HG03565 (cell line): ENCODE measurements around the gene CFTR.
"Not testable (repeated sequence)": the region's sequence is repeated elsewhere in the genome, so short reads cannot be mapped to it uniquely, and the experiment has no call there.

Source experiments
- ATAC-seq: cut with Tn5 transposase; IDR thresholded peaks from one replicate; pipeline ENCODE4 v1.9.1; 2021; ENCODE audit warnings: mild to moderate bottlenecking, moderate library complexity; ENCODE audit not compliant: unreplicated experiment

The CFTR gene

DNA sequence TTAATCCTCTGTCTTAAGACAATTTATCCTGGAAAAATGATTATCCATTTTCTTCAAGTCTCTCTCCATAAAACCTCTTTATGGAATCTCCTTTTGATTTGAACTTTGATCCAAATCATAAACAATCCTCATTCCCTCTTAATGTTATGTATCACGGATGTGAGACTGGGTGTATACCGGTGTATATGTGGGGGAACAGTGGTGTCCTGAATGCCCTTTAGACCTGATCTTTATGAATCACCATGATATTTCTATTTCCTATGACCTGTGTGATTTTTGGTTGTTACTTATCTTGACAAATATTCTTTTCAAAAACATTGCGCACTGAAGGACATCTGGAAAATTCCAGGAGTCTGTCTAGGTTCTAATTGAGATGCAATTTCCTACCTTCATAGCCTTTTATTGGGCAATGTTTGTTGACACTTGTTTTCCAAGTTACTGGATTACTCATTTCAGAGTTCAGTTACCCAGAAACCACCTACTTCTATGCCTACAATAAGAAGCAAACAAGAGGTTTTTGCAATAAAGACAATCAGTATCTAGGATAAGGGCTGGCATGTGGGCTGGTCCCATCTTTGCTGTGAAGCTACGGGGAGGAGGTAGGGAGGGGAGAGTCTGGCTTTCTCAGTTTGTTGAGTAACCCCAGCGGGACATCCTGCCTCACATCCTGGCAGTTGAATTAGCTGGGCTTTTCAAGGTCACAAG is 203.0 kb downstream of the CFTR start:
- ATAC-seq: no peak

DNA sequence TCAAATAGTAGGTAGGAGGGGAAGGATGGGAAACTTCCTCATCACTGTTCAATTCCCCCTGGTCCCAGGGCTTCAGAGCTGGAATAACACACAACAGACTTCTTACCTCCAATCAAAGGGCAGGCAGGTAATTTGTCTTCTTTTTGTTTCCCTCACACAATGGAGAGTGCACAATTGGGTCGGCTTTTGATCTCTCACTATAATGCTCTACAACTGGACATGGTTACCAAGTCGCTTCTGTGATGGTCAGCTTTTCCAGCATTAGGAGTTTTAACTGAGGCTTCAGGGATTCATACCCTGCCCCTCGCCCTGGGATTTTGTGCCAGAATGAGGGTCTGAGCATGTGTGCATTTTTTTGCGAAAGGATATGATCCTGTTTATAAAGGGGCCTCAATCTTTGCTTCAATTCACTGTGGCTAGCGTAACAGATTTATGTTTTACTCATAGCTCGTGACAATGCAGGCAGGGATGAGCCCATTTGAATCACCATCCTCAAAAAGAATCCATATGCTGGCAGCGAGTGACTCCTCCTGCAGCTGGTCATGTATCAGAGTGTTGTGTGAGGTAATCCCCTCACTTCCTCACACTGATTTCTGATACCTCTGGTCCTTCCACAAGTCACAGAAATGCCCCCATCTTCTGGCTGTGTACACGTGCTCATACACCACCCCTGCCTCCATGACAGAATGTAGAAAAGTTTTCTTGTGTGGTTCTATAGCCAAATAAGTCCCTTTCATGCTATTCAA is 203.8 kb downstream of the CFTR start:
- ATAC-seq: no peak

DNA sequence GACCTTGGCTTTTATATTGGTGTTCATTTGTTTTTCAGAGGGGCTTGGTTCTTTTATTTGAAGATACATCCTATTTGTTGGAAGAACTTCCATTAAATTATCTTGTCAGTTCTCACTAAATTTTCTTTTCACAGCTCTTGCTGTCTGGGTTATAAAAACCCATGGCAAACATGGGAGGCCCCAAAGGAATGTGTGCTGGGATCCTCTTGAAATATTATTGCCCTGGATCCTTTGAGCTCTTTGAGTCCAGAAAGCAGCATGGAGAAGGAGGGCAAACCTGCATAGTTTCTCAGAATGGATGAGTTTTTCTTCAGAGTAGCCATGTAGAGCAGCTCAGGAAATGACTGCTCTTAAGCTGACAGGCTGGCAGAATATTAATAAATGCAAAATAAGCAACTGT is 206.0 kb downstream of the CFTR start:
- no peak for ATAC-seq

DNA sequence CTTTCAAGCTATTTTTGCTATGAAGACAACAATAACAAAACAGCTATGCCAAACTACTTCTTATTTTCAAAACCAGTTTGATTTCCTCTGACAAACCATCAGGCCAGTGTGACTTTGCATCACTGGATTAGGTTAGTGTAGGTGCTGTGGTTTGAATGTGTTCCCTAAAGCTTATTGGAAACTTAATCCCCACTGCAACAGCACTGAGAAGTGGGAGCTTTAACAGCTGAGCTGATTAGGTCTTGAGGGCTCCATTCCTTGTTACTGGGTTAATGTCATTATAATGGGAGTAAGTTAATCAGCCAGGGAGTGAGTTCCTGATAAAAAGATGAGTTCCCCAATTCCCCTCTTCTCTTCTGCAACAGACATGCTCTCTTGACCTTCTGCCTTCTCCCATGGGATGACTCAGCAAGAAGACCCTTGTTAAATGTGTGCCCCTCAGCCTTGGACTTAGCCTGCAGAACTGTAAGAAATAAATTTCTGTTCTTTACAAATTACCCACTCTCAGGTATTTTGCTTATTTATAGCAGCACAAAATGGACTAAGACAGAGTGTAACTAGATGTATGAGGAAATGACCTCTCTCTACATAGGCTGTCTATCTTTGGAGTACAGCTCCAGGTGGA is 206.6 kb downstream of the CFTR start:
- no peak for ATAC-seq

DNA sequence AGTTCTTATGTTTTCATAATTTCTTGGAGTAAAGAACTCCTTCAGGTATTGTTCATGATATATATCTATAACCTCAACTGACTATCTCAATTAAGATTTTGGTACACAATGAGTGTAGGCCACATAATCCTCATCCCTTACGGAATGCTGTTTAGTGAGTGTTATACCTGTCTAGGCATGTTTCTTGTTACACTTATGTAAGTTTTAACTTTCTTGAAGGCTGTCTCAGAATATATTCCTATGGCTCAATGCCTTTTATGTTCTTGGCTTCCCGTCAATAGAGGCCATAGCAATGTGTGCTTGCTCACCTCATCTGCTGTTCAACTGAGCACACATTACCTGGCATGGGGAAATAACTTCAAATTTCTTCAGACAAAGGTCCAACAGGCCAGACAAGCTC is 208.3 kb downstream of the CFTR start:
- no peak for ATAC-seq

DNA sequence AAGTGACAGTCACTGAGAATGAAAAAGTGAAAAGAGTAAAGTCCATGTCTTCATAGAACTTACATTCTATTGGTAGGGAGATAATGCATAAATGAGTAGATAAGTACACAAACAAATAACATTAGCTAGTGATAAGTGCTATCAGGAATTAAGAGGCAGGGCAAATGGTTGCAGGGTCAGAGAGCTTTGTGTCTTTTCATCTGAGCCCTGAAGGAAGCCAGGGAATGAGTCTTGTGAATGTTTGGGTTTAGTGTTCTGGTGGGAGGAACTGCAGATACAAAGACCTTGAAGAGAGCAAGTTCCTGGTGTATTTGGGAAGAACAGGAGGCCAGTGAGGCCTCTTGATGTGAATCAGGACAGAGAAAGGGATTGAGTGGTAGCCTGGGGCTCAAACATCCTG is 209.6 kb downstream of the CFTR start:
- ATAC-seq: no peak

DNA sequence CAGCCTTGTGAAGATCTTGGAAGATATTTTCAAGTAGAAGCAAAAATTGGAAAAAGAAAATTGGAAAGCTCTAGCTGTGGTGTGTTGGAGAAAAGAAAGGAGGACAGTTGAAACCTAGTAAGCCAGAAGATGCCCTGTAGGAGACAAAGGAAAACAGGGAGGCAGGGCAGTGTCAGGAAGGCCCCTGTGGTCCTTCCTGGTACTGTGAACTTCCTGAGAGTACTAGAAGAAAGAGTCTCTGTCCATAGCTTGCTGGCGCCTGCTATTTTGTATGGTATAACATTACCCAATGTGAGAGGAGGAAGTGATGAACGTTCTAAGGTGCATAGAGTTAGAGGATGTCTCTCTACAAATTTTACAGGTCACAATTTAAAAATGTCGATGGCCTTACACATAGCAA is 210.3 kb downstream of the CFTR start:
- ATAC-seq: no peak

DNA sequence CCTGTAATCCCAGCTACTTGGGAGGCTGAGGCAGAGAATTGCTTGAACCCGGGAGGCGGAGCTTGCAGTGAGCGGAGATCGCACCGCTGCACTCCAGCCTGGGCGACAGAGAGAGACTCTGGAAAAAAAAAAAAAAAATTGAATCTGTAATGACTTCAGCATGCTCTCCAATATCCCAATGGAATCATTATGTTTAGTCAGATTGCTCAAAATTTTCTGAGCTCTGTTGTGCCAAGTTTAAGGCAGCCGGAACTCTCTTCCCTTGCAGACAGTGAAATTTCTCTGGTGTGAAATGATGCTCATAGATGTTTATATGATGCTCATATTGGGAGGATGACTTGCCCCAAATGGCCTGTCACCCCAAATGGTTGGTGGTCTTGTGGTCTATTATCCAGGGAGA is 212.5 kb downstream of the CFTR start:
- ATAC-seq: no peak

DNA sequence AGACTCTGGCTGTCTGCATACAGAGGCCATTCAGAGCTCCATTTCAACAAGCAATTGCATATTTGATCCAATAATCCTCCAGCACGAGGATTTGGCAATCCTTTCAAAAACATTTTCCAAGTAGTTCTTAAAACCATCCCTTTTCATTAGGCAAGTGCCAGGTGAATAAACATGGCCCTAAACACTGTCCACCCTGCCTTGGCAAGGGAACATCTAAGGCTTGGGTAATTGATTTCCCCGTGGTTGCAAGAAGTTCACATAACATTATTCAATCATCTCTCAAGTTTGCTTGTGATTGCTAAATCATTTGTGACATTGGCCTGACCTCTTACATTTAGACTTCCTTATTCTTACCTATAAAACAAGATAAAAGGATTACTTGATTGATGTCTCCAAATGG is 218.2 kb downstream of the CFTR start:
- no peak for ATAC-seq

DNA sequence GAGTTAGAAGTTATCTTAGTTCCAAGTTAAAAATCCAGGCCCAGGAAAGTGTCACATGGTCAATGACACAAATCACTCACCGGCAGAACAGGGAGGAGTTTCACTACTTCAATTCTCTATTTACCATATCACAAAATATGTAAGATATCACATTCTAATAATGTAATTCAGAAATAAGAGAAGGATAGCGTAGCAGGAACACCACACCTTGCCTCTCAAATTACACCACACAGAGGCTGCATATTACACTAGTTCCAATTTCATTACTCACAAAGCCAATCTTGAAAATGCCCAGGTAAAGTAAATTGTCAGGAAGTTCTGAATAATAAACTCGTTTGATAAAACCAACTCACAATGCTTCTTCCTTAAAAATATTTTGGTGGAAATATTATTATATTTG is 224.2 kb downstream of the CFTR start:
- no peak for ATAC-seq

DNA sequence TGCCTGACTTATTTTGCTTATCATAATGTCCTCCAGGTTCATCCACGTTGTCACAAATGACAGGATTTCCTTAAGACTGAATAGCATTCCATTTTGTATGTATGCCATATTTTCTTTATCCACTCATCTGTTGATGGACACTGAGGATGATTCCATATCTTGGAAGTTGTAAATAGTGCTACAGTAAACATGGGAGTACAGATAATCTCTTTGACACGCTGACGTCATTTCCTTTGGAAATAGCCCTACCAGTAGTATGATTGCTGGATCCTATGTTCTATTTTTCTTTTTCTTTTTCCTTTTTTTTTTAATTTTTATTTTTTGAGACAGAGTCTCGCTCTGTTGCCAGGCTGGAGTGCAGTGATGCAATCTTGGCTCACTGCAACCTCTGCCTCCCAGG is 225.8 kb downstream of the CFTR start:
- ATAC-seq: no peak

DNA sequence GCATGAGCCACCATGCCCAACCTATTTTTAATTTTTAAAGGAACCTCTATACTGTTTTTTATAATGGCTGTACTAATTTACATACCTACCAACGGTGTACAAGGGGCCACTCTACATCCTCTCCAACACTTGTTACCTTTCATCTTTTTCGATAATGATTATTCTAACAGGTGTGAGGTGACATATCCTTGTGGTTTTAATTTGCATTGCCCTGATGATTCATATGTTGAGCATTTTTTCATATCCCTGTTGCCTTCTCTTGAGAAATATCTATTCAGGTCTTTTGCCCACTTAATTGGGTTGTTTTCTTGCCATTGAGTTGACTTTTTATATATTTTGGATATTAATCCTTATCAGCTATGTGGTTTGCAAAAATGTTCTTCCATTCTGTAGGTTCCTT is 226.4 kb downstream of the CFTR start:
- ATAC-seq: no peak

DNA sequence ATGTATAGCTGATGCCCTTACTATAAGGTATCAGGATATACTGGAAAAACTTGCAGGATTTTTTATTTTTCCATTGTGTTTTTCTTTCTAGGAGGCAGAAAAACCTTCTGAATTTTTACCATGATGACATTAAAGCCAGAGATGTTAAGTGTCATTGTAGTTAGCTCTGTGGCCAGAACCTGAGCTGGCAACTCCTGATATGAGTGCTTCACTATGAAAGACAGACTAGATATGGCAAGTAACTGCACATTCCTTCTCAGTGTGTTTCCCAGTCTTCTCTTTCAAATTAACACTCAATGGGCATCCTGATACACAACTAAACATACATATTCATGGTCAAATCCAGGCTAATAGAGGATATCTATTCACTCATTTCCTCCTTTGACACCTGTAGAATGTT is 227.3 kb downstream of the CFTR start:
- no peak for ATAC-seq

DNA sequence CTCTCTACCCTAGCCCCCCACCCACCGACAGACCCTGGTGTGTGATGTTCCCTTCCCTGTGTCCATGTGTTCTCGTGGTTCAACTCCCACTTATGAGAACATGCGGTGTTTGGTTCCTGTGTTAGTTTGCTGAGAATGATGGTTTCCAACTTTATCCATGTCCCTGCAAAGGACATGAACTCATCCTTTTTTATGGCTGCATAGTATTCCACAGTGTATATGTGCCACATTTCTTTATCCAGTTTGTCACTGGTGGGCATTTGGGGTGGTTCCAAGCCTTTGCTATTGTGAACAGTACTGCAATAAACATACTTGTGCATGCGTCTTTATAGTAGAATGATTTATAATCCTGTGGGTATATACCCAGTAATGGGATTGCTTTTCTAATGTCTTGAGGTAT is 228.3 kb downstream of the CFTR start:
- ATAC-seq: not testable (repeated sequence)

DNA sequence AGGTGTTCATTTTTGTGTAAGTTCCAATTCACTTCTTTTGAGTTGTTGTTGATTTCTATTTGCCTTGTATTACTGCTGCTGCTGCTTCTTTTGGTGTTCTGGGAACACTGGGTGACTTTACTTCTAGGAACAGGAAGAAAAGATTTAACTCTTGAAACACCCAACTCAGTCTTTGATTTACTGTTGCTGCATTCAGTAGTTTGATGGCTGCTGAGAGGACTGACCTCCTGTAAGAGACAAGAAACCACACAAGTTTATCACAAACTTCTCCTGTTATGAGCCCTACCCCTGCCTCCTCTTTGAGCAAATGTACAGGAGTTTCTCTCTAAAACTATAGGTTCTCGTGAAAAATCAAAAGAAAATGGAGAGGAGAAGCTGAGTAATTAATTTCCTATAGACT is 231.7 kb downstream of the CFTR start:
- ATAC-seq: no peak

DNA sequence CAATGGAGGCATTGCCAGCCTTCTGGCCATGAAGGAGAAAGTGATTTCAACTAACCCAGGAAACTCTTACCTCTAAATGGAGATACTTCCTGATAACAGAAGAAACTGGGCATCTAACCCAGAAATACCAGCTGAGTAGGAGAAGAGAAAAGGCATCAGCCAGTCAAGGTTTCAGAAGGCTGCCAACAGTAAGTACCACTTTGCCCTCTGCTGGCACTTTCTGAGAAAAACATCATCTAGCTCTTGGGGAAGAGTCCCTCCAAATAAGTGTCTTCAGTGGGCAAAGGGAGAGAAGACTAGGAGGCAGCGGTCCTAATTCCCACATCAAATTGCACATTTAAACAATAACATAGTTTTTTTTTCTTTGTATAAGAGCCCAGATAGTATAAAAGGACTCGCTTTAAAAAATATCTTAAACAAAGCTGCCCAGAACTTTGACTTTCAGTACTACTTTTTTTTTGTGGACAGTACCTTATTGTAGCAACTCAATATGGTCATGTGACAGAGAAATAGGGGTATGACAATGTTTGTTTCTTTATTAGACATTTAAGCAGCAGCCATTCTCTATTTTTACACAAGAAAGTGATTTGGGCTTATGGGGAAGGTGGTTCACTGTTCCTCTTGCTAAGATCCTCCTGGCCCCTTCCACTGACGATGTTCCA is 236.1 kb downstream of the CFTR start:
- peak; percentile 83 for ATAC-seq

DNA sequence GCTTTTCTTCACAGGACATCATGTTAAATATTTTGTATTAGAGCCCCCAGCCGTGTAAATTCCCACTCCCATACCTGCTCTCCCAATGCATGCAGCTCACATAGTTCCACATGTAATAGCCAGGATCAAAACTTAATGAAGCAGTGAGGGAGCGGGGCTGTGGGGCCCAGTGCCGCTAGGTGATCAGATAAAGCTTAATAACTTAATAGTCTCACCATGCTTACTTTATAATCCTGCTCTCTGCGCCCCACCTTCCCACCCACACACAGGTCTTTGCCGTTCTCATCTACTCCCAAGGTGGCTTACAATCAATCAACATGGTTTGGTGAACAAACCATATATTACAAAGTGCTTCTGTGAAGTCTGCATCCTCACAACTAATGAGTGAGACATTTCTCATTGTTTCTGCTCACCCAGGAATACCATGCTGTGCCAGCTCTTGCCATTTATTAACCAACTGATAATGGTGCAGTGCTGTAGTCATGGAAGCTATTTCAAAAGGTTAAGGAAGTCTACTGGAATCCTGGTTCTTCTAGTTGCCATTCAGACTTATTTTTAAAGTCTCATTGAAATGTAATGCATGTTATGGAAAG is 237.0 kb downstream of the CFTR start:
- ATAC-seq: no peak

DNA sequence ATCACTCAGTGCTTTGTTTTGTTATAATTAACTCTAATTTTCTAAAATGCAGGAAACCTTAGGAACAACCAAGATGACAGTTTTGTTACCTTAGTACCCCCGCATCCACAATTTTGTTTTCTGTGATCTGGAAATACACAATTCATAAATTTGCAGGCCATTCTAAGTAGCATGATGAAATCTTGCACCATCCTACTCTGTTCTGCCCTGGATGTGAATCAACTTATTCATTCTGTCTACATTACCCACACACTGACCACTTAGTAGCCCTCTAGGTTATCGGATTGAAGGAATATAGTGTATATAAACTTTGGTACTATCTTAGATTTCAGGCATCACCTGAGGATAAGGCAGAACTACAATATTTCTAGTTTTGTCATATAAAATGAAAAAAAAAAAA is 237.5 kb downstream of the CFTR start:
- ATAC-seq: no peak
